ENCODE data around the gene GIT2.

Gene GIT2

GRCh38 chr12:109982210-109982609, 14.0 kb downstream of the GIT2 start:
- Histone ChIP-seq H3K36me3 (ENCODE audit: insufficient read depth, low read length) (peaks cover 12% of the 10 kb centered on the region), H3K9me3 (ENCODE audit: control insufficient read depth, insufficient read depth, low read length) (no peaks in the 10 kb centered on the region), H3K4me1 (ENCODE audit: insufficient read depth, low read length) (no peaks in the 10 kb centered on the region), H3K9ac (ENCODE audit: low read depth, low read length) (no peak overlapping the region)

- Histone ChIP-seq H3K36me3 (ENCODE audit: insufficient read depth, low read length) (peaks cover 16% of the 10 kb centered on the region), H3K9ac (ENCODE audit: low read depth, low read length) (no peak overlapping the region), H3K9me3 (ENCODE audit: control insufficient read depth, insufficient read depth, low read length) (no peaks in the 10 kb centered on the region)
Measured at GRCh38 chr12:109981311-109981710, 14.9 kb downstream of the GIT2 start.

DNA sequence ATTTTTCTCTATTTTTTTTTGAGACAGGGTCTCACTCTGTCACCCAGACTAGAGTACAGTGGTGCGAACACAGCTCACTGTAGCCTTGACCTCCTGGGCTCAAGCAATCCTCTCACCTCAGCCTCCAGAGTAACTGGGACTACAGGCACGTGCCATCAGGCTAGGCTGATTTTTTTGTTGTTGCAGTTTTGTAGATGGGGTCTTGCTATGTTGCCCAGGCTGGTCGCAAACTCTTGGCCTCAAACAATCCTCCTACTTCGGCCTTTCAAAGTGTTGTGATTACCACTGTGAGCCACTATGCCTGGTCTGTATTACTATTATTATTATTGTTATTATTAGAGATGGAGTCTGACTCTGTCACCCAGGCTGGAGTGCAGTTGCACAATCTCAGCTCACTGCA, 23.3 kb downstream of the GIT2 start:
- Histone ChIP-seq H3K9ac (ENCODE audit: low read depth, low read length) (no peak overlapping the region), H3K9me3 (ENCODE audit: control insufficient read depth, insufficient read depth, low read length) (no peaks in the 10 kb centered on the region), H3K4me1 (ENCODE audit: insufficient read depth, low read length) (0 out of 2 replicates have a peak, but pooled peaks cover 1% of the 10 kb centered on the region), H3K36me3 (ENCODE audit: insufficient read depth, low read length) (0 out of 2 replicates have a peak, but pooled peaks cover 5% of the 10 kb centered on the region)

More at GRCh38 chr12:109981311-109981710, 14.9 kb downstream of the GIT2 start:
- no peaks in the 10 kb centered on the region for H3K4me1 ChIP-seq (ENCODE audit: insufficient read depth, low read length)

DNA sequence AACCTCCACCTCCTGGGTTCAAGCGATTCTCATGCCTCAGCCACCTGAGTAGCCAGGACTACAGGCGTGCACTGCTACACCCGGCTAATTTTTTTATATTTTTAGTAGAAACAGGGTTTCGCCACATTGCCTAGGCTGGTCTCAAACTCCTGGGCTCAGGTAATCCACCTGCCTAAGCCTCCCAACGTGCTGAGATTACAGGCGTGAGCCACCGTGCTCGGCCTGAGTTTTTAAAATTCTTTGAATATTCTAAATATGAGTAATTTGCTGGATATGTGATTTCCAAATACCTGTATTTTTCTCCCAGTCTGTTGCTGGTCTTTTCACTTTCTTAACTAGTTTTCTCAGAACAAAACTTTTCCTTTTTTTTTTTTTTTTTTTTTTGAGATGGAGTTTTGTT, 27.4 kb downstream of the GIT2 start:
- H3K9me3 ChIP-seq (ENCODE audit: control insufficient read depth, insufficient read depth, low read length): no peaks in the 10 kb centered on the region
- no peak overlapping the region for H3K9ac ChIP-seq (ENCODE audit: low read depth, low read length)
- H3K36me3 ChIP-seq (ENCODE audit: insufficient read depth, low read length): no peaks in the 10 kb centered on the region; the same call in 1 of the 2 replicates
- H3K4me1 ChIP-seq (ENCODE audit: insufficient read depth, low read length): 0 out of 2 replicates have a peak, but pooled peaks cover 5% of the 10 kb centered on the region

DNA sequence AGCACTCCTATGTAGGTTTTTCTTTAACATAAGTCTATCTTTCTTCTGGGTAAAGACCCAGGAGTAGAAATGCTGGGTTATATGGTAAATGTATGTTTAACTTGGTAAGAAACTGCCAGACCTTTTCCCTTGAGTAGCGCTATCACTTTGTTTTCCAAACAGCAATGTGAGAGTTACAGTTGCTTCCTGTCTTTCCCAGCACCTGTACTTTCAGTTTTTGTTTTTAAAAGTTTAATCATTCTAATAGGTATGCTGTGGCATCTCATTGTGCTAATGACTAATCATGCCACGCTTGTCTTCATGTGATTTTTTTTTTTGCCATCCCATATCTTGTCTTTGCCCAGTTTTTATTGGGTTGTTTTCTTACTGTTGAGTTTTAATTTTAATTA, 28.1 kb downstream of the GIT2 start:
- no peak overlapping the region for H3K9ac ChIP-seq (ENCODE audit: low read depth, low read length)
- H3K9me3 ChIP-seq (ENCODE audit: control insufficient read depth, insufficient read depth, low read length): no peaks in the 10 kb centered on the region
- H3K36me3 ChIP-seq (ENCODE audit: insufficient read depth, low read length): no peaks in the 10 kb centered on the region; the same call in 1 of the 2 replicates
- H3K4me1 ChIP-seq (ENCODE audit: insufficient read depth, low read length): 0 out of 2 replicates have a peak, but pooled peaks cover 5% of the 10 kb centered on the region

DNA sequence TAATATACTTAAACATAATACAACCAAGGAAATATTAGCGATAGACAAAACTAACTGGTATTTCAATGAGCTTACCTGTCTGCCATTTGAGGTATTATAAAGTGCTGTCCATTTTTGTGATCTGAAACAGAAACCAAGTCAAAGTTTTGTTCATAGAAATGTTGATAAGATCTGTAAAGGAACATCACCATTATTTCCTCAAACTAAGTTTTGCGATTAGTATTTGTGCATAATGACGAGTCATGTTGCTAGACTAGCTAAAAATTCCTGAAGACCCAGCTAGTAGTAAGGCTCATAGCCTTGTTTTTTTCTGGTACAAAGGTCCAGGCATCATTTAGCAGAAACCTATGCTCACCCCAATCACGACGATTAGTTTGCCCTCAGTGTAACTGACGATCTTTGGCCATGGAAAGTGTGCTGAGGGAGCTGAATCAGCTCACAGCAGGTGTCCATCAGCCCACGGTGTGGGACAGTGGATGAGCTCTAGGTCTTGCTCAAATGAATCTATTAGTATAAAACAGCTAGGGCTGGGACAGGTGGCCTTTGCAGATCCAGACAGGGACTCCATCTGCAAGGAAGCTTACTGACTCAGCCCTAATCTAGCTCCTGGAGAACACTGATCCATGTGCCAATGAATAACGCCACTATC, 28.7 kb downstream of the GIT2 start:
- Histone ChIP-seq H3K9ac (ENCODE audit: low read depth, low read length) (no peak overlapping the region), H3K4me1 (ENCODE audit: insufficient read depth, low read length) (0 out of 2 replicates have a peak, but pooled peaks cover 5% of the 10 kb centered on the region), H3K9me3 (ENCODE audit: control insufficient read depth, insufficient read depth, low read length) (no peaks in the 10 kb centered on the region), H3K36me3 (ENCODE audit: insufficient read depth, low read length) (no peaks in the 10 kb centered on the region; the same call in 1 of the 2 replicates)

DNA sequence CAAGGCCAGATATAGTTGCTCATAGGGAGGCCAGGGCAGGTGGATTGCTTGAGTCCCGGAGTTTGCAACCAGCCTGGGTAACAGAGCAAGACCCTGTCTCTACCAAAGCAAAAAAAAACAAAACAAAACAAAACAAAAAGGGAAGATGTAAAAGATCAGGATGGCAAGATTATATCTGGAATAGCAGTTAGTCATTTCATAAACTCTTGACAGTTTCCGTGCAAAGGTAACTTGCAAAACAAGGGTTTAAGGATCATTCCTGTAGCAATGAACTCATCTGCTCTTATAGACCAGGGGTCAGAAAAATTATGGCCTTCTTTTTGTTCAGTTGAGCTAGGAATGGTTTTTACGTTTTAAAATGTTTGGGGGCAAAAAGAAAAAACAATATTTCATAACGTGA, 29.6 kb downstream of the GIT2 start:
- H3K4me1 ChIP-seq (ENCODE audit: insufficient read depth, low read length): 0 out of 2 replicates have a peak, but pooled peaks cover 5% of the 10 kb centered on the region
- no peak overlapping the region for H3K9ac ChIP-seq (ENCODE audit: low read depth, low read length)
- no peaks in the 10 kb centered on the region; the same call in 1 of the 2 replicates for H3K36me3 ChIP-seq (ENCODE audit: insufficient read depth, low read length)
- no peaks in the 10 kb centered on the region for H3K9me3 ChIP-seq (ENCODE audit: control insufficient read depth, insufficient read depth, low read length)

DNA sequence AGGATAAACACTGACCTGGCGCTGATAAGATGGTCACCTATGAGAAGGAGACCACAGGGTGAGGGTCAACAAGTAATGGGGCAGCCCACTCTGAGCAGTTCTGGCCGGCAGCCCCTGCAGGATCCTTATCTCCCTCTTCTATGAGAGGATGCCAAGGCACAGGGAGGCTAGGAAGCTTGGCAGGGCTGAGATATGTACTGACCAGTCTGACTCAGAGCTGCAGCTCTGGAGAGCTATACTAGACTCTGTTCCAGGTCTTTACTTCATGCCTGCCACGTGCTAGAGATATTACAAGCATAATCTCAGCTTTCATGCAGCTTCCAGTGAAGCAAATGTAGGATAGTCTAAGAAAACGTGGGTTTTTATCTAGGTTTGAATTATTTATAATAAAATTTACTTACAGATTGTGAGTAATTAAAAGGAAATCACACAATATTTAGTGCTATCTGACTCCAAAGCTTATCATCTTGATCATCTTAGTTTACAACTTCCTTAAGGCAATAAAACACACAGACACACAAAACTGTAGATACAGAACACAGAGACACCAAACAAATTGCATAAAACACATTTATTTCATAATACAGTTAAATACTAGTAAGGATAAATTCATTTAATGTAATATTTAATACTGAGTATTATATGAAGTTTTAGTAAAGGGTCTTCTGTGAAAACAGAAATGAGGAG, 32.3 kb downstream of the GIT2 start:
- Histone ChIP-seq H3K9ac (ENCODE audit: low read depth, low read length) (no peak overlapping the region), H3K36me3 (ENCODE audit: insufficient read depth, low read length) (peaks cover 7% of the 10 kb centered on the region; the same call in 1 of the 2 replicates), H3K9me3 (ENCODE audit: control insufficient read depth, insufficient read depth, low read length) (no peaks in the 10 kb centered on the region), H3K4me1 (ENCODE audit: insufficient read depth, low read length) (0 out of 2 replicates have a peak, but pooled peaks cover 5% of the 10 kb centered on the region)

GRCh38 chr12:109963330-109963729, 32.8 kb downstream of the GIT2 start:
- Histone ChIP-seq H3K9ac (ENCODE audit: low read depth, low read length) (no peak overlapping the region), H3K36me3 (ENCODE audit: insufficient read depth, low read length) (peaks cover 7% of the 10 kb centered on the region; the same call in 1 of the 2 replicates), H3K9me3 (ENCODE audit: control insufficient read depth, insufficient read depth, low read length) (no peaks in the 10 kb centered on the region), H3K4me1 (ENCODE audit: insufficient read depth, low read length) (0 out of 2 replicates have a peak, but pooled peaks cover 5% of the 10 kb centered on the region)

GRCh38 chr12:109962398-109962797, 33.8 kb downstream of the GIT2 start:
- peaks cover 7% of the 10 kb centered on the region; the same call in 1 of the 2 replicates for H3K36me3 ChIP-seq (ENCODE audit: insufficient read depth, low read length)
- no peaks in the 10 kb centered on the region for H3K4me1 ChIP-seq (ENCODE audit: insufficient read depth, low read length)
- no peak overlapping the region for H3K9ac ChIP-seq (ENCODE audit: low read depth, low read length)

GRCh38 chr12:109961612-109962011, 34.6 kb downstream of the GIT2 start:
- no peaks in the 10 kb centered on the region for H3K4me1 ChIP-seq (ENCODE audit: insufficient read depth, low read length)
- no peaks in the 10 kb centered on the region for H3K9me3 ChIP-seq (ENCODE audit: control insufficient read depth, insufficient read depth, low read length)
- H3K36me3 ChIP-seq (ENCODE audit: insufficient read depth, low read length): peaks cover 7% of the 10 kb centered on the region; the same call in 1 of the 2 replicates
- no peak overlapping the region for H3K9ac ChIP-seq (ENCODE audit: low read depth, low read length)

More at GRCh38 chr12:109962398-109962797, 33.8 kb downstream of the GIT2 start:
- no peaks in the 10 kb centered on the region for H3K9me3 ChIP-seq (ENCODE audit: control insufficient read depth, insufficient read depth, low read length)

GRCh38 chr12:109961201-109961600, 35.0 kb downstream of the GIT2 start:
- H3K9ac ChIP-seq (ENCODE audit: low read depth, low read length): no peak overlapping the region
- no peaks in the 10 kb centered on the region for H3K9me3 ChIP-seq (ENCODE audit: control insufficient read depth, insufficient read depth, low read length)
- H3K4me1 ChIP-seq (ENCODE audit: insufficient read depth, low read length): no peaks in the 10 kb centered on the region
- peaks cover 7% of the 10 kb centered on the region; the same call in 1 of the 2 replicates for H3K36me3 ChIP-seq (ENCODE audit: insufficient read depth, low read length)

GRCh38 chr12:109959411-109960093, 36.6 kb downstream of the GIT2 start:
- H3K4me1 ChIP-seq (ENCODE audit: insufficient read depth, low read length): no peaks in the 10 kb centered on the region
- peaks cover 7% of the 10 kb centered on the region; the same call in 1 of the 2 replicates for H3K36me3 ChIP-seq (ENCODE audit: insufficient read depth, low read length)
- H3K9ac ChIP-seq (ENCODE audit: low read depth, low read length): no peak overlapping the region
- H3K9me3 ChIP-seq (ENCODE audit: control insufficient read depth, insufficient read depth, low read length): no peaks in the 10 kb centered on the region

GRCh38 chr12:109958374-109958773, 37.8 kb downstream of the GIT2 start:
- Histone ChIP-seq H3K4me1 (ENCODE audit: insufficient read depth, low read length) (no peaks in the 10 kb centered on the region), H3K9me3 (ENCODE audit: control insufficient read depth, insufficient read depth, low read length) (no peaks in the 10 kb centered on the region), H3K36me3 (ENCODE audit: insufficient read depth, low read length) (peaks cover 7% of the 10 kb centered on the region; the same call in 1 of the 2 replicates), H3K9ac (ENCODE audit: low read depth, low read length) (no peak overlapping the region)

Measured in ES-I3 (cell line).